ENCODE data around the gene ACTR10. TPM values are rescaled to one million over a fixed set of nuclear protein-coding genes. Genes with fewer than 3 reads are reported as not detected.
A peak's percentile ranks its signal among the peaks of the same experiment; 100 is the strongest.

Gene ACTR10
- total and polyA plus RNA-seq, 2 of the 8 experiments (the other 6 are each of a cell fraction or from before 2014, with no cell fraction given) = 15.4 to 34.6 TPM

DNA sequence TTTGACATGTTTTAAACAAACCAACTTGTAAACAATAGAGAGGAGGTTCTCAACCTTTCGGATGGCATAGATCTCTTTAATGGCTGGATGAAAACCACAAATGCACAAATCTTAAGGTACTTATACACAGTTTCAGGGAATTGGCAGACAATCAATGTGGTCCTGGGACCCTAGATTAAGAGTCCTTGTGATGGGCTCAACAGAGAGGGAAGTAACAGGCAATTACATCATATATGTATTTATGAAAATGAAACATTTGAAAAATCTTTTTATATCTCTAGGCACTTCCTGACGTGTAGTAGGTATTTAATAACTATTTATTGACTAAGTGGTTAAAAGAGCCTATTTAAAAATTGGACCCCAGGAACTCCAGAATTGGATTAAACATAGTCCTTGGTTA is 897 bp downstream of the ACTR10 start:
- no peaks in the 10 kb centered on the region for H3K4me1 ChIP-seq (replicated peaks in 1 of 4; ENCODE audit: control insufficient read depth in 3 of 4, insufficient read depth in 4 of 4, low read length in 3 of 4)
- H3K4me3 ChIP-seq (ENCODE audit: extremely low read depth in 1 of 4, insufficient read depth in 2 of 4, low read depth in 3 of 4, low read length in 4 of 4) = peak overlapping the region; percentile 86 to 97 (median 94)
- H3K18ac ChIP-seq (ENCODE audit: extremely low read depth, low read length) = no peak overlapping the region
- no peak overlapping the region for H3K4ac ChIP-seq (replicated peaks; ENCODE audit: insufficient read length, low read depth, low read length)
- no peak overlapping the region for H3K56ac ChIP-seq (replicated peaks; ENCODE audit: insufficient read length, low read depth, low read length)
- H3K9ac ChIP-seq (replicated peaks in 1 of 4; ENCODE audit: extremely low read depth in 1 of 4, low read depth in 3 of 4, low read length in 3 of 4) = peak overlapping the region in 3 of 4 experiments; percentile 65 to 86 (median 82); a peak in 4 of 7 replicates
- H3K79me1 ChIP-seq (ENCODE audit: low read depth, low read length) = no peaks in the 10 kb centered on the region
- POLR2A ChIA-PET (ENCODE audit: partially characterized antibody) = interaction anchor here (1.0 to 1.7 kb wide), 4 partner anchors 22 to 98 kb away, joined by 3 to 9 read pairs (median 5); partner anchors contain the start of genes ARID4A and PSMA3
- no peak overlapping the region for H4K8ac ChIP-seq (ENCODE audit: extremely low read depth, insufficient read depth, low read length)
- H3K36me3 ChIP-seq (ENCODE audit: control insufficient read depth in 2 of 4, insufficient read depth in 4 of 4, low read length in 3 of 4) = peaks cover 0 to 4% (median 0%) of the 10 kb centered on the region in 4 experiments; a peak in 2 of 8 replicates
- no peak overlapping the region for H4K91ac ChIP-seq (replicated peaks; ENCODE audit: insufficient read length, low read length)
- no peak overlapping the region for H3K23ac ChIP-seq (ENCODE audit: insufficient read length)
- no peak overlapping the region for H3K14ac ChIP-seq (ENCODE audit: insufficient read length)
- no peak overlapping the region for H2BK12ac ChIP-seq (ENCODE audit: low read depth, low read length)
- 57% methylated on average over 2 of the region's 2 CpGs; no CpG with 5 or more reads in 1 of the 2 experiments for WGBS, 2 experiments (ENCODE audit: extremely low coverage in 1 of 2, insufficient coverage in 1 of 2, insufficient read length in 1 of 2, insufficient replicate concordance in 2 of 2, low coverage in 1 of 2, low lambda C conversion rate in 2 of 2, missing lambda C conversion rate in 1 of 2)
- no peak overlapping the region for H2BK5ac ChIP-seq (ENCODE audit: low read depth, low read length)
- H2BK20ac ChIP-seq (ENCODE audit: low read length) = no peak overlapping the region
- peak overlapping the region; percentile 78 to 83 for H3K4me2 ChIP-seq (ENCODE audit: insufficient read depth in 1 of 2, low read depth in 2 of 2, low read length in 2 of 2)
- CTCF ChIA-PET (ENCODE audit: partially characterized antibody) = interaction anchor here (1.5 kb wide), 1 partner anchor 95 kb away, joined by 4 read pairs; no protein-coding TSS in a partner anchor
- DNase-seq (ENCODE audit: low read depth in 1 of 2, low spot score in 2 of 2) (no peak), FAIRE-seq (no peak)
- no peak overlapping the region for H2BK120ac ChIP-seq (replicated peaks; ENCODE audit: low read depth, low read length)
- H4K5ac ChIP-seq (ENCODE audit: insufficient read length, low read depth, low read length) = no peak overlapping the region
- peak overlapping the region; percentile 65; the same call in 1 of the 2 replicates for H2AFZ ChIP-seq (ENCODE audit: low read length)
- no peak overlapping the region for H3K27ac ChIP-seq (ENCODE audit: low read depth, low read length)
- H3K27me3 ChIP-seq (replicated peaks in 1 of 4; ENCODE audit: control insufficient read depth in 3 of 4, extremely low read depth in 1 of 4, insufficient read depth in 3 of 4, low read length in 3 of 4) = no peaks in the 10 kb centered on the region
- no peak overlapping the region for H2BK15ac ChIP-seq (ENCODE audit: low read length)
- no peaks in the 10 kb centered on the region for H4K20me1 ChIP-seq (replicated peaks in 1 of 2; ENCODE audit: control insufficient read depth in 1 of 2, insufficient read depth in 2 of 2, low read length in 2 of 2)
- H3K9me3 ChIP-seq (ENCODE audit: insufficient read depth in 2 of 2, low read depth in 1 of 2, low read length in 1 of 2) = no peaks in the 10 kb centered on the region
- no peak for TF ChIP-seq JUND (IDR thresholded peaks at IDR 0.05; ENCODE audit: low read length)
- TF ChIP-seq BRCA1 (IDR thresholded peaks at IDR 0.05; ENCODE audit: low read depth, low read length) = no peak
- TF ChIP-seq TEAD4 (IDR thresholded peaks at IDR 0.05; ENCODE audit: low read depth, low read length) = no peak
- no peak for TF ChIP-seq EZH2 (IDR thresholded peaks at IDR 0.05; ENCODE audit: low read depth, low read length, severe bottlenecking)
- no peak for TF ChIP-seq CEBPB (IDR thresholded peaks at IDR 0.05; ENCODE audit: low read depth, low read length)
- no peak for TF ChIP-seq SP1 (IDR thresholded peaks at IDR 0.05; ENCODE audit: low read depth, low read length)
- no peak for TF ChIP-seq SP2 (IDR thresholded peaks at IDR 0.05; ENCODE audit: low read length)
- TF ChIP-seq SUZ12 (IDR thresholded peaks at IDR 0.05; ENCODE audit: low read length) = no peak
- TF ChIP-seq RXRA (IDR thresholded peaks at IDR 0.05; ENCODE audit: insufficient read depth, low read depth, low read length) = no peak
- no peak overlapping the region for H2AK5ac ChIP-seq (ENCODE audit: low read depth, low read length)
- peaks cover 0 to 18% of the 10 kb centered on the region in 2 experiments; a peak in 3 of 4 replicates for H3K79me2 ChIP-seq (ENCODE audit: control insufficient read depth in 1 of 2, insufficient read depth in 2 of 2, low read length in 2 of 2)
- no peaks in the 10 kb centered on the region for H3K23me2 ChIP-seq (ENCODE audit: low read depth, low read length)
